ENCODE data around the gene NDUFB2.
"Not testable (repeated sequence)": the region's sequence is repeated elsewhere in the genome, so short reads cannot be mapped to it uniquely, and the experiment has no call there.

GRCh38 chr7:140662938-140663337, 33.6 kb upstream of the NDUFB2 start:
- TF ChIP-seq CTCF (optimal IDR thresholded peaks at IDR 0.05 in 1 of 3, IDR thresholded peaks at IDR 0.05 in 1 of 3, conservative IDR thresholded peaks at IDR 0.05 in 1 of 3; ENCODE audit: extremely low read depth in 1 of 3, insufficient read depth in 2 of 3, low read length in 3 of 3); EZH2 (IDR thresholded peaks at IDR 0.05; ENCODE audit: low read length): not testable (repeated sequence)

Measured in keratinocyte (primary cell).